ENCODE data around the gene CFHR3.
"Not testable (repeated sequence)": the region's sequence is repeated elsewhere in the genome, so short reads cannot be mapped to it uniquely, and the experiment has no call there.

DNA sequence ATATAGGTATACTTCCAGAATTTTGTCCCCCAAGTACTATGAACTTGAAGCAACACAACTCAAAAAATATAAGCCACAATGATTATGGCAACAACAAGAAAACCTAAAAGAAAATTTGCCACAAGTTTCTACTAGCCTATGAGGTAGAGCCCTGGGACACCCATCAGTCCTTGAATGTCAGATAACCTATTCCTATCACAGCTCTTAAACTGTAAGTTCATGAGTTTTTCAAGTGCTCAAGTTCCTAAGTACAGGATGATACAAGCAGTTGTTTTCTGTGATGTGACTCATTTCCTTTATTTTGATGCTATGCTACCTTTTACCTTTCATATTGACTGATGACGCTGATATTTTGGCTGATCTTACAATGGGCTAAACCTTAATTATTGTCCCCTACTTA lies 16.6 kb downstream of the CFHR3 start:
- not testable (repeated sequence) for TF ChIP-seq EZH2 (IDR thresholded peaks at IDR 0.05; ENCODE audit: insufficient read depth, poor library complexity, severe bottlenecking); EZH2phosphoT487 (IDR thresholded peaks at IDR 0.05; ENCODE audit: insufficient read depth, low read depth)

Data from GM23248 (cell line).